Stimulated activated memory B cell treated with anti-CD40 and anti-IgM and Interleukin-4, amounts not matched to agents 10 μg/mL and 1 μg/mL and 100 μg/mL, for 72 hours (primary cell): ENCODE data around the gene ATF1.
A peak's percentile ranks its signal among the peaks of the same experiment; 100 is the strongest.
"Not testable (repeated sequence)": the region's sequence is repeated elsewhere in the genome, so short reads cannot be mapped to it uniquely, and the experiment has no call there.

ENCODE experiments used
- ATAC-seq: fragments of 150-1000 bp; cut with Tn5 transposase; 2 replicates; pipeline ENCODE4 v1.10.0; 2021
- H3K27ac Mint-ChIP-seq: one replicate; pipeline ENCODE4 v1.8.0; 2022; ENCODE audit warnings: mild to moderate bottlenecking, mixed read lengths
- H3K27me3 Mint-ChIP-seq: one replicate; pipeline ENCODE4 v1.8.0; 2022; ENCODE audit warnings: mixed read lengths
- H3K36me3 Mint-ChIP-seq: one replicate; pipeline ENCODE4 v1.8.0; 2022; ENCODE audit warnings: mixed read lengths
- H3K4me1 Mint-ChIP-seq: one replicate; pipeline ENCODE4 v1.8.0; 2022; ENCODE audit warnings: mixed read lengths
- H3K4me3 Mint-ChIP-seq: one replicate; pipeline ENCODE4 v1.8.0; 2022; ENCODE audit warnings: mild to moderate bottlenecking, moderate library complexity, mixed read lengths
- H3K9me3 Mint-ChIP-seq: one replicate; pipeline ENCODE4 v1.8.0; 2022; ENCODE audit warnings: mixed read lengths

Gene ATF1

GRCh38 chr12:50775251-50775650, 11.3 kb downstream of the ATF1 start:
- Mint-ChIP-seq H3K9me3 (peaks cover 2% of the 10 kb centered on the region), H3K27me3 (no peaks in the 10 kb centered on the region), H3K4me3 (no peak overlapping the region), H3K27ac (no peak overlapping the region), H3K4me1 (peaks cover 36% of the 10 kb centered on the region), H3K36me3 (peaks cover 36% of the 10 kb centered on the region)
- ATAC-seq: no peak

GRCh38 chr12:50776749-50777728, 13.1 kb downstream of the ATF1 start:
- no peaks in the 10 kb centered on the region for H3K27me3 Mint-ChIP-seq
- no peak for ATAC-seq
- peaks cover 36% of the 10 kb centered on the region for H3K4me1 Mint-ChIP-seq
- peaks cover 32% of the 10 kb centered on the region for H3K36me3 Mint-ChIP-seq
- no peak overlapping the region for H3K4me3 Mint-ChIP-seq
- H3K9me3 Mint-ChIP-seq: peaks cover 2% of the 10 kb centered on the region
- no peak overlapping the region for H3K27ac Mint-ChIP-seq

GRCh38 chr12:50778663-50779590, 15.0 kb downstream of the ATF1 start:
- Mint-ChIP-seq H3K4me1 (peaks cover 31% of the 10 kb centered on the region), H3K36me3 (peaks cover 16% of the 10 kb centered on the region), H3K4me3 (no peak overlapping the region), H3K9me3 (no peaks in the 10 kb centered on the region), H3K27me3 (no peaks in the 10 kb centered on the region), H3K27ac (peak overlapping the region; percentile 6)
- ATAC-seq: no peak

- Mint-ChIP-seq H3K9me3 (no peaks in the 10 kb centered on the region), H3K4me3 (no peak overlapping the region), H3K36me3 (peaks cover 22% of the 10 kb centered on the region), H3K27ac (no peak overlapping the region), H3K4me1 (peaks cover 32% of the 10 kb centered on the region), H3K27me3 (no peaks in the 10 kb centered on the region)
- ATAC-seq: no peak
These were observed 16.1 kb downstream of the ATF1 start for GRCh38 chr12:50780013-50780412.

- Mint-ChIP-seq H3K9me3 (peaks cover 8% of the 10 kb centered on the region), H3K27me3 (no peaks in the 10 kb centered on the region), H3K4me1 (peaks cover 9% of the 10 kb centered on the region), H3K27ac (no peak overlapping the region), H3K4me3 (no peak overlapping the region), H3K36me3 (peaks cover 50% of the 10 kb centered on the region)
- no peak for ATAC-seq
These were observed 20.6 kb downstream of the ATF1 start for GRCh38 chr12:50784501-50784900.

- peaks cover 8% of the 10 kb centered on the region for H3K9me3 Mint-ChIP-seq
- H3K4me1 Mint-ChIP-seq: peaks cover 7% of the 10 kb centered on the region
- peaks cover 51% of the 10 kb centered on the region for H3K36me3 Mint-ChIP-seq
- no peak for ATAC-seq
- no peak overlapping the region for H3K4me3 Mint-ChIP-seq
- no peaks in the 10 kb centered on the region for H3K27me3 Mint-ChIP-seq
- no peak overlapping the region for H3K27ac Mint-ChIP-seq
These were observed 21.6 kb downstream of the ATF1 start for GRCh38 chr12:50785406-50786001.

- no peak for ATAC-seq
- Mint-ChIP-seq H3K36me3 (peaks cover 61% of the 10 kb centered on the region), H3K4me1 (peaks cover 15% of the 10 kb centered on the region), H3K4me3 (no peak overlapping the region), H3K27me3 (no peaks in the 10 kb centered on the region), H3K27ac (no peak overlapping the region), H3K9me3 (peaks cover 8% of the 10 kb centered on the region)
These were observed 22.8 kb downstream of the ATF1 start for GRCh38 chr12:50786498-50787231.

GRCh38 chr12:50787618-50788017, 23.7 kb downstream of the ATF1 start:
- H3K27me3 Mint-ChIP-seq: no peaks in the 10 kb centered on the region
- H3K27ac Mint-ChIP-seq: no peak overlapping the region
- H3K9me3 Mint-ChIP-seq: peaks cover 8% of the 10 kb centered on the region
- no peak overlapping the region for H3K4me3 Mint-ChIP-seq
- peaks cover 15% of the 10 kb centered on the region for H3K4me1 Mint-ChIP-seq
- ATAC-seq: no peak
- H3K36me3 Mint-ChIP-seq: peaks cover 58% of the 10 kb centered on the region

- H3K36me3 Mint-ChIP-seq: peaks cover 58% of the 10 kb centered on the region
- H3K9me3 Mint-ChIP-seq: peaks cover 8% of the 10 kb centered on the region
- no peak overlapping the region for H3K4me3 Mint-ChIP-seq
- no peak for ATAC-seq
- H3K4me1 Mint-ChIP-seq: peaks cover 15% of the 10 kb centered on the region
- no peak overlapping the region for H3K27ac Mint-ChIP-seq
- no peaks in the 10 kb centered on the region for H3K27me3 Mint-ChIP-seq
These were observed 24.7 kb downstream of the ATF1 start for GRCh38 chr12:50788561-50788960.

- ATAC-seq: no peak
- peaks cover 8% of the 10 kb centered on the region for H3K9me3 Mint-ChIP-seq
- H3K27ac Mint-ChIP-seq: peak overlapping the region; percentile 17
- H3K27me3 Mint-ChIP-seq: no peaks in the 10 kb centered on the region
- H3K36me3 Mint-ChIP-seq: peaks cover 51% of the 10 kb centered on the region
- H3K4me1 Mint-ChIP-seq: peaks cover 8% of the 10 kb centered on the region
- H3K4me3 Mint-ChIP-seq: no peak overlapping the region
These were observed 26.2 kb downstream of the ATF1 start for GRCh38 chr12:50790081-50790480.

GRCh38 chr12:50799908-50800307, 36.0 kb downstream of the ATF1 start:
- Mint-ChIP-seq H3K27me3 (no peaks in the 10 kb centered on the region), H3K27ac (no peak overlapping the region), H3K4me1 (no peaks in the 10 kb centered on the region), H3K36me3 (peaks cover 74% of the 10 kb centered on the region), H3K9me3 (no peaks in the 10 kb centered on the region), H3K4me3 (no peak overlapping the region)
- no peak for ATAC-seq

GRCh38 chr12:50803230-50803875, 39.5 kb downstream of the ATF1 start:
- H3K4me3 Mint-ChIP-seq: no peak overlapping the region
- H3K9me3 Mint-ChIP-seq: no peaks in the 10 kb centered on the region
- no peak for ATAC-seq
- no peaks in the 10 kb centered on the region for H3K27me3 Mint-ChIP-seq
- no peak overlapping the region for H3K27ac Mint-ChIP-seq
- no peaks in the 10 kb centered on the region for H3K4me1 Mint-ChIP-seq
- peaks cover 52% of the 10 kb centered on the region for H3K36me3 Mint-ChIP-seq

GRCh38 chr12:50806176-50806575, 42.3 kb downstream of the ATF1 start:
- H3K4me1 Mint-ChIP-seq: no peaks in the 10 kb centered on the region
- ATAC-seq: no peak
- no peak overlapping the region for H3K4me3 Mint-ChIP-seq
- no peaks in the 10 kb centered on the region for H3K27me3 Mint-ChIP-seq
- no peak overlapping the region for H3K27ac Mint-ChIP-seq
- no peaks in the 10 kb centered on the region for H3K9me3 Mint-ChIP-seq
- peaks cover 32% of the 10 kb centered on the region for H3K36me3 Mint-ChIP-seq

GRCh38 chr12:50809131-50809530, 45.2 kb downstream of the ATF1 start:
- ATAC-seq, H3K9me3 Mint-ChIP-seq, H3K4me3 Mint-ChIP-seq, H3K27me3 Mint-ChIP-seq, H3K4me1 Mint-ChIP-seq, H3K27ac Mint-ChIP-seq: not testable (repeated sequence)
- H3K36me3 Mint-ChIP-seq: peaks cover 24% of the 10 kb centered on the region
